ENCODE measurements around the gene TET2. TPM values are rescaled to one million over a fixed set of nuclear protein-coding genes. Genes with fewer than 3 reads are reported as not detected.

The TET2 gene
- total and polyA plus RNA-seq, 2 of the 4 experiments (the other 2 are of a cell fraction), result 5.6 to 25.3 TPM

DNA sequence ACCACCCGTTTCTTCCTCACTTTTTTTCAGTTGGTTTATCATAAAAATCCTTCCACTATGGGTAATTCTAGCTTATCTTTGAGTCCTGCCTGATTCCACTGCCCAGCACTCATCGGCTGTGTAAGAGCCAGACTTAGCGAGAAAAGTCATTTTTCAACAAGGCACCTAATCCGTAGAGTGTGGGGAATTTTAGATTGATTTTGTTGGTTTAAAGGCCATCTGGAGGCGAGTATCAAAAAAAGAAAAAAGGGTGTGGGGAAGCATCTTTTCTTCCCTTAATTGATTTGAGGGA, 134.4 kb downstream of the TET2 start:
- Histone ChIP-seq H2AFZ (replicated peaks; ENCODE audit: low read length, poor library complexity) (no peak overlapping the region), H2AK9ac (replicated peaks; ENCODE audit: low read depth, low read length, poor library complexity) (no peak overlapping the region), H3K4me2 (ENCODE audit: low read depth, low read length) (no peak overlapping the region), H3K14ac (replicated peaks; ENCODE audit: low read depth, low read length) (peak overlapping the region; percentile 66; the same call in 1 of the 2 replicates), H3K4me1 (ENCODE audit: control insufficient read depth, insufficient read depth, low read length) (peaks cover 8% of the 10 kb centered on the region), H4K20me1 (ENCODE audit: insufficient read depth, low read length) (peaks cover 10% of the 10 kb centered on the region; the same call in 1 of the 2 replicates), H3K27me3 (ENCODE audit: control insufficient read depth, insufficient read depth, low read length) (no peaks in the 10 kb centered on the region), H3K9me1 (ENCODE audit: insufficient read depth, low read length) (peaks cover 8% of the 10 kb centered on the region), H2BK20ac (ENCODE audit: low read depth, low read length) (peak overlapping the region; percentile 32), H3K18ac (ENCODE audit: low read depth, low read length) (no peak overlapping the region), H3K36me3 (ENCODE audit: control insufficient read depth, insufficient read depth, low read length) (peaks cover 5% of the 10 kb centered on the region), H2BK5ac (ENCODE audit: low read depth, low read length, poor library complexity, severe bottlenecking) (peak overlapping the region; percentile 60), H3K79me1 (ENCODE audit: low read depth in 1 of 2, low read length in 2 of 2) (no peaks in the 10 kb centered on the region), H3K27ac (ENCODE audit: insufficient read depth, low read length) (no peak overlapping the region), H4K5ac (ENCODE audit: low read depth, low read length) (no peak overlapping the region), H2AK5ac (ENCODE audit: low read depth, low read length) (peak overlapping the region; percentile 45; the same call in 1 of the 2 replicates), H3K9ac (ENCODE audit: low read depth, low read length) (no peak overlapping the region), H3K23ac (ENCODE audit: low read depth, low read length) (peak overlapping the region; percentile 33; the same call in 1 of the 2 replicates), H2BK120ac (ENCODE audit: low read depth, low read length) (no peak overlapping the region), H4K91ac (ENCODE audit: insufficient read depth, low read depth, low read length) (no peak overlapping the region), H3K4ac (ENCODE audit: low read depth, low read length) (peak overlapping the region; percentile 75), H4K8ac (ENCODE audit: low read depth in 2 of 2, low read length in 2 of 2) (peak overlapping the region in 1 of 2 experiments; percentile 1; a peak in 1 of 4 replicates), H3K4me3 (ENCODE audit: insufficient read depth, low read depth, low read length) (no peak overlapping the region), H3K56ac (ENCODE audit: extremely low read depth, insufficient read depth, low read length) (no peak overlapping the region), H3K9me3 (ENCODE audit: control insufficient read depth, insufficient read depth, low read length) (no peaks in the 10 kb centered on the region), H2BK15ac (ENCODE audit: low read depth, low read length) (no peak overlapping the region)
- in situ Hi-C loops (cut with MboI; ENCODE audit: low sequenced_read_pairs), result no loop called here
- intact Hi-C loops (cut with micrococcal nuclease), result loop anchor here (2.0 to 5.0 kb wide), 2 partner anchors 134 to 191 kb away; partner anchors contain the start of genes PPA2 and TET2
- ATAC-seq (ENCODE audit: low read depth) (no peak), DNase-seq (no peak)
- ChIA-PET POLR2A (ENCODE audit: unreplicated experiment) (no interaction called here), CTCF (no interaction called here)
- dilution Hi-C loops (cut with HindIII; ENCODE audit: low sequenced_read_pairs, unreplicated experiment), result no loop called here
- TF ChIP-seq USF2 (IDR thresholded peaks at IDR 0.05; ENCODE audit: low read depth, low read length) (no peak), CTCF (conservative IDR thresholded peaks at IDR 0.05; ENCODE audit: low read depth, low read length) (no peak), NFE2L2 (IDR thresholded peaks at IDR 0.05; ENCODE audit: low read depth, low read length) (no peak), CHD1 (IDR thresholded peaks at IDR 0.05; ENCODE audit: low read depth, low read length) (no peak), ELK1 (IDR thresholded peaks at IDR 0.05; ENCODE audit: borderline replicate concordance, low read depth, low read length) (no peak), RFX5 (IDR thresholded peaks at IDR 0.05; ENCODE audit: low read depth, low read length) (no peak), POLR2A (IDR thresholded peaks at IDR 0.05; ENCODE audit: low read depth, low read length) (no peak), RCOR1 (IDR thresholded peaks at IDR 0.05; ENCODE audit: insufficient replicate concordance, low read length) (no peak), SMC3 (IDR thresholded peaks at IDR 0.05; ENCODE audit: low read depth, low read length) (no peak), BHLHE40 (IDR thresholded peaks at IDR 0.05; ENCODE audit: low read depth, low read length) (no peak), CEBPB (IDR thresholded peaks at IDR 0.05; ENCODE audit: low read depth, low read length) (no peak), FOS (IDR thresholded peaks at IDR 0.05; ENCODE audit: low read depth, low read length) (no peak), MAFK (IDR thresholded peaks at IDR 0.05; ENCODE audit: low read depth, low read length) (no peak), MAZ (IDR thresholded peaks at IDR 0.05; ENCODE audit: borderline replicate concordance, low read depth, low read length) (no peak), RAD21 (IDR thresholded peaks at IDR 0.05; ENCODE audit: low read length) (no peak), MXI1 (IDR thresholded peaks at IDR 0.05; ENCODE audit: borderline replicate concordance, low read depth, low read length) (no peak)
- whole genome bisulfite sequencing, 2 experiments (ENCODE audit: extremely low coverage in 2 of 2, insufficient read length in 1 of 2), result no CpG with 5 or more reads among the region's 5 CpGs
- no TSS peak for BruUV-seq (replicated peaks)
